GM12891 (cell line): ENCODE data around the gene SNRPD3.

Source experiments
- POLR2A ChIP-seq: IDR thresholded peaks from 2 replicates; pipeline ENCODE4 v1.6.1; 2011; ENCODE audit warnings: low read depth, low read length, control low read depth
- POLR2AphosphoS5 ChIP-seq: IDR thresholded peaks from 2 replicates; pipeline ENCODE4 v1.6.1; 2011; ENCODE audit warnings: low read depth, low read length, control low read depth
- SPI1 ChIP-seq: IDR thresholded peaks from 2 replicates; pipeline ENCODE4 v1.6.1; 2011; ENCODE audit warnings: low read depth, low read length, control low read depth
- TAF1 ChIP-seq: IDR thresholded peaks from 2 replicates; pipeline ENCODE4 v1.6.1; 2011; ENCODE audit warnings: low read depth, low read length, control low read depth

GRCh38 chr22:24585461-24585860 lies 29.7 kb downstream of the SNRPD3 start:
- TF ChIP-seq POLR2A (no peak), POLR2AphosphoS5 (no peak), TAF1 (no peak), SPI1 (no peak)
